Testis (tissue), 2 donors: ENCODE measurements around the gene BCL7A.

Source experiments
- CTCF ChIP-seq, 3 experiments: fragments of 450-650 bp in 2 of 3; fragments of 200-600 bp in 1 of 3; sonication (generic) in 1 of 3; IDR thresholded peaks; one replicate each; pipeline ENCODE4 v1.5.1; 2016 to 2019; ENCODE audit warnings: antibody characterized with exemption in 3 of 3, mild to moderate bottlenecking in 2 of 3, moderate library complexity in 1 of 3
- POLR2A ChIP-seq: fragments of 450-650 bp; IDR thresholded peaks from one replicate; pipeline ENCODE4 v1.6.1; 2017; ENCODE audit warnings: antibody characterized with exemption, mild to moderate bottlenecking, moderate library complexity

GRCh38 chr12:122012184-122012583, 9.5 kb upstream of the BCL7A start:
- TF ChIP-seq CTCF (IDR thresholded peaks at IDR 0.05), result no peak
- no peak for TF ChIP-seq POLR2A
